ENCODE data around the gene ENAH. TPM values are rescaled to one million over a fixed set of nuclear protein-coding genes. Genes with fewer than 3 reads are reported as not detected.
A peak's percentile ranks its signal among the peaks of the same experiment; 100 is the strongest.

Gene ENAH
- total and polyA plus RNA-seq, 2 donors (not counting 1 experiment from before 2014, with no cell fraction given), result 85.0 to 210 TPM

- H4K20me1 ChIP-seq (ENCODE audit: control insufficient read depth, extremely low read depth, insufficient read depth, low read length), result no peaks in the 10 kb centered on the region
- no peaks in the 10 kb centered on the region for H3K27me3 ChIP-seq (ENCODE audit: control insufficient read depth, insufficient read depth, low read length)
- H3K4me1 ChIP-seq (ENCODE audit: control insufficient read depth, extremely low read depth, insufficient read depth, low read length), result peaks cover 4% of the 10 kb centered on the region
- no peaks in the 10 kb centered on the region for H3K36me3 ChIP-seq (ENCODE audit: control insufficient read depth, insufficient read depth, low read length)
- peak overlapping the region; percentile 32 for H3K4me2 ChIP-seq (ENCODE audit: extremely low read depth, insufficient read depth, low read length)
- TF ChIP-seq, protein P1, sequence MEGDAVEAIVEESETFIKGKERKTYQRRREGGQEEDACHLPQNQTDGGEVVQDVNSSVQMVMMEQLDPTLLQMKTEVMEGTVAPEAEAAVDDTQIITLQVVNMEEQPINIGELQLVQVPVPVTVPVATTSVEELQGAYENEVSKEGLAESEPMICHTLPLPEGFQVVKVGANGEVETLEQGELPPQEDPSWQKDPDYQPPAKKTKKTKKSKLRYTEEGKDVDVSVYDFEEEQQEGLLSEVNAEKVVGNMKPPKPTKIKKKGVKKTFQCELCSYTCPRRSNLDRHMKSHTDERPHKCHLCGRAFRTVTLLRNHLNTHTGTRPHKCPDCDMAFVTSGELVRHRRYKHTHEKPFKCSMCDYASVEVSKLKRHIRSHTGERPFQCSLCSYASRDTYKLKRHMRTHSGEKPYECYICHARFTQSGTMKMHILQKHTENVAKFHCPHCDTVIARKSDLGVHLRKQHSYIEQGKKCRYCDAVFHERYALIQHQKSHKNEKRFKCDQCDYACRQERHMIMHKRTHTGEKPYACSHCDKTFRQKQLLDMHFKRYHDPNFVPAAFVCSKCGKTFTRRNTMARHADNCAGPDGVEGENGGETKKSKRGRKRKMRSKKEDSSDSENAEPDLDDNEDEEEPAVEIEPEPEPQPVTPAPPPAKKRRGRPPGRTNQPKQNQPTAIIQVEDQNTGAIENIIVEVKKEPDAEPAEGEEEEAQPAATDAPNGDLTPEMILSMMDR (conservative IDR thresholded peaks at IDR 0.05 in 1 of 2, IDR thresholded peaks at IDR 0.05 in 1 of 2; ENCODE audit: low read depth in 1 of 2, low read length in 2 of 2), result no peak
- TF ChIP-seq EZH2 (IDR thresholded peaks at IDR 0.05; ENCODE audit: low read length, missing control alignments), result no peak
- no peaks in the 10 kb centered on the region for H3K79me2 ChIP-seq (ENCODE audit: control insufficient read depth, insufficient read depth, low read length)
- H3K4me3 ChIP-seq (replicated peaks in 1 of 4; ENCODE audit: control extremely low read depth in 1 of 4, insufficient read depth in 1 of 4, low read depth in 3 of 4, low read length in 4 of 4), result peak overlapping the region in 1 of 4 experiments; percentile 8
- no peak overlapping the region for H2AFZ ChIP-seq (ENCODE audit: low read length)
- peak; percentile 19 to 81 for DNase-seq (ENCODE audit: low read depth in 2 of 2)
- no peak overlapping the region for H3K9ac ChIP-seq (ENCODE audit: insufficient read depth, low read length)
- no peaks in the 10 kb centered on the region for H3K9me3 ChIP-seq (ENCODE audit: control insufficient read depth, insufficient read depth, low read depth, low read length)
- H3K27ac ChIP-seq (ENCODE audit: insufficient read depth, low read length), result no peak overlapping the region
Observed at GRCh38 chr1:225482421-225482950, 170.4 kb downstream of the ENAH start.

GRCh38 chr1:225481738-225482137, 171.2 kb downstream of the ENAH start:
- H3K4me3 ChIP-seq (replicated peaks in 1 of 4; ENCODE audit: control extremely low read depth in 1 of 4, insufficient read depth in 1 of 4, low read depth in 3 of 4, low read length in 4 of 4), result no peak overlapping the region
- DNase-seq (ENCODE audit: low read depth in 2 of 2), result no peak
- H3K36me3 ChIP-seq (ENCODE audit: control insufficient read depth, insufficient read depth, low read length), result no peaks in the 10 kb centered on the region
- H3K27me3 ChIP-seq (ENCODE audit: control insufficient read depth, insufficient read depth, low read length), result no peaks in the 10 kb centered on the region
- TF ChIP-seq, protein P1 (conservative IDR thresholded peaks at IDR 0.05 in 1 of 2, IDR thresholded peaks at IDR 0.05 in 1 of 2; ENCODE audit: low read depth in 1 of 2, low read length in 2 of 2), result no peak
- no peak for TF ChIP-seq EZH2 (IDR thresholded peaks at IDR 0.05; ENCODE audit: low read length, missing control alignments)
- H3K4me1 ChIP-seq (ENCODE audit: control insufficient read depth, extremely low read depth, insufficient read depth, low read length), result peaks cover 4% of the 10 kb centered on the region
- H3K4me2 ChIP-seq (ENCODE audit: extremely low read depth, insufficient read depth, low read length), result no peak overlapping the region
- H3K27ac ChIP-seq (ENCODE audit: insufficient read depth, low read length), result no peak overlapping the region
- H2AFZ ChIP-seq (ENCODE audit: low read length), result no peak overlapping the region
- H3K79me2 ChIP-seq (ENCODE audit: control insufficient read depth, insufficient read depth, low read length), result no peaks in the 10 kb centered on the region
- no peaks in the 10 kb centered on the region for H4K20me1 ChIP-seq (ENCODE audit: control insufficient read depth, extremely low read depth, insufficient read depth, low read length)
- H3K9ac ChIP-seq (ENCODE audit: insufficient read depth, low read length), result no peak overlapping the region
- no peaks in the 10 kb centered on the region for H3K9me3 ChIP-seq (ENCODE audit: control insufficient read depth, insufficient read depth, low read depth, low read length)

GRCh38 chr1:225480825-225481434, 172.0 kb downstream of the ENAH start:
- Histone ChIP-seq H3K9ac (ENCODE audit: insufficient read depth, low read length) (no peak overlapping the region), H3K4me3 (replicated peaks in 1 of 4; ENCODE audit: control extremely low read depth in 1 of 4, insufficient read depth in 1 of 4, low read depth in 3 of 4, low read length in 4 of 4) (no peak overlapping the region), H2AFZ (ENCODE audit: low read length) (no peak overlapping the region), H3K4me1 (ENCODE audit: control insufficient read depth, extremely low read depth, insufficient read depth, low read length) (peaks cover 4% of the 10 kb centered on the region), H3K36me3 (ENCODE audit: control insufficient read depth, insufficient read depth, low read length) (no peaks in the 10 kb centered on the region), H3K4me2 (ENCODE audit: extremely low read depth, insufficient read depth, low read length) (no peak overlapping the region), H3K9me3 (ENCODE audit: control insufficient read depth, insufficient read depth, low read depth, low read length) (no peaks in the 10 kb centered on the region), H3K27me3 (ENCODE audit: control insufficient read depth, insufficient read depth, low read length) (no peaks in the 10 kb centered on the region), H4K20me1 (ENCODE audit: control insufficient read depth, extremely low read depth, insufficient read depth, low read length) (no peaks in the 10 kb centered on the region), H3K79me2 (ENCODE audit: control insufficient read depth, insufficient read depth, low read length) (no peaks in the 10 kb centered on the region), H3K27ac (ENCODE audit: insufficient read depth, low read length) (no peak overlapping the region)
- peak in 1 of 2 donors; percentile 27 for DNase-seq (ENCODE audit: low read depth in 2 of 2)
- TF ChIP-seq, protein P1 (conservative IDR thresholded peaks at IDR 0.05 in 1 of 2, IDR thresholded peaks at IDR 0.05 in 1 of 2; ENCODE audit: low read depth in 1 of 2, low read length in 2 of 2), result peak; percentile 55 to 83
- no peak for TF ChIP-seq EZH2 (IDR thresholded peaks at IDR 0.05; ENCODE audit: low read length, missing control alignments)

All from fibroblast of lung (primary cell).